Measurements from ENCODE around the gene NCAM1.
"Not testable (repeated sequence)": the region's sequence is repeated elsewhere in the genome, so short reads cannot be mapped to it uniquely, and the experiment has no call there.

NCAM1 gene

GRCh38 chr11:112961146-112961668 lies at the start of gene NCAM1:
TSS of gene NCAM1 (plus strand) at chr11:112961420.
- DNase-seq, result peak in 1 of 2 donors; percentile 13

GRCh38 chr11:112922606-112923005 lies 38.6 kb upstream of the NCAM1 start:
- no peak for DNase-seq

DNA sequence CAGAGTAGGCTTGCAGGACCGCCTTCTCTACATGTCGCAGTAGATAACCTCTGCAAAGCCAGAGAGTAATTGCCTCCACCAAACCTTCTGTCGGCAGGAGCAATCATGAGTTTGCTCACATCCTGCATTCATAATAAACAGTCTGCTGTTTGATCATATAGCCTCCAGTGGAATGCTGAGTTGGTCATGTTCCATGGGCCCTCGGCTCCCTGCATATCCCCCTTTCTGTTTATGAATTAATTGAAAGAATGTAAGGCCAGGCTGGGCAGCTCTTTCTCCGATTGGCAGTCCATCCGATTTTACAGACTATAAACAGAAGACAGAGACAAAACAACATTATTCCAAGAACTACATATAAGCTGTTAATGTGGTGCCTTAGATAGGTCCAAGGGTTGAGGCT lies 36.4 kb upstream of the NCAM1 start:
- not testable (repeated sequence) for DNase-seq

DNA sequence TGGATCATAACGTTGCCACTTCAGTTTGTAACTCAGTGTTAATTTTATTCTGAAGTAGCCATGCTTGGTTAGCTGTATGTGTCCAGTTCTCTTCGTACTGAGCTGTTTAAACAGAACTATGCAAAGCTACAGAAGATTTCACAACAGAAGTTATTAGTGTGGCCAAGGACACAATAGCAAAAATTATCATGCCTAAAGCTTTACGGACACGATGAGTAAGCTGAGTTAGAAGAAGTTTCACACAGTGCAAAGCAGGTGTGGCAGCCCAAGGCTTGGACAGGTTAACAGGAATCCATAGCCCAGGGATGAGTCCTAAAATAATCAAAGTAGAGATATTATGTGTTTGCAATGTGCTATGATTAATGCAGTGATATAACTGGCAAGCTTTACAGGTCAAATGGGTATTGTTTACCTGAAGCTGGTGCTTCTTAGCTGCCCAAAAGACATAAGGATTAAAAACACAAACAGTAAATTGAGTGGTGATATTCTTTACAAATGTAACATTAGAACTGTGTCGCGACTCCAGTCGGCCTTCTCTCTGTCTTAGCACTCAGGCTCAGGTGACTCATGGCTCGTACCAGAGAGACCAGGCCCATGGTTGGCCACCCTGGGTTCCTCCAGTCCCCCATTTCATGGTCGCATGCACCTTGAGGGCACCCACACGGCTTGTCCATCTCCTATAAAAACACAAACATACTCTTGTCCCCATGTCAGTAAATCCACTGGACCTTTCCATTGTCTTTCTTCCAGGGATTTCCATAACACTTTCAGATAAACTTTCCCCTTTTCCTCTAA lies 35.5 kb upstream of the NCAM1 start:
- DNase-seq, result no peak

DNA sequence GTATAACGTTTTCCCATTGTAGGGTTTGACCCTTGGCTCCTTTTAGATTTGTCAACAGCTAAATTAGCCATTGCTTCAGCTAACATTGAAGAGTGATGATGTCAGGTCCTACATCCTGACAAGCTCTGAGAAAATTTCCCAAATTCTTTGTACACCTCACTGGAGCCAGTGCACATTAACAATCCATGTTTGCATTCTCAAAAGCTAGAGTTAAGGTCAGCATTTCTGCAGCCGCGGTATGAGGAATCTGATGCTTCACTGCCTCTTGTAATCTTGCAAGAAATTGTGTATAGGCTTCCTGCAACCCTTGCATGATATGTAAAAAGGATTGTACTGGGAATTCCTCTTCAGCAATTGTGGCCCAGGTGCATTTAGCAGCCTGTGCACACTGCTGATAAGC lies 33.1 kb upstream of the NCAM1 start:
- no peak for DNase-seq

DNA sequence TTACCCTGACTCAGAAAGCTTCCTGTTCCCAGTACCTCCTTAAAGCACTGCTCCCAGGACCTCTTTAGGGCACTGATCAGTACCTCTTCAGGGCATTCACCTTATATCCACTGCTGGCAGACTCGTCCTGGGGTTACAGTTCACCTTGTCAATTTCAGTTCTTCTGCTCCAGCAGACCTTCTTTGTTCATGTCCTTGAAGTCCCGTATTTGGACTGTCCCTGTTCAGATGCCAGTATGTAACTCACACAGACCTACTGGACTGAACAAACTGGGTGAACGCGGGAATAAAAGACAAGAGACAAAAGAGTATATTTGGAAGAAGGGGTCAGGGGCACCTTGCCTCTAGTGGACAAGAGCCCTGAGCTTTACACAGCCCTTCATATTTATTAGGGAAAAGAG lies 31.8 kb upstream of the NCAM1 start:
- DNase-seq, result no peak

- DNase-seq, result no peak
Measured at GRCh38 chr11:112931703-112932102, 29.5 kb upstream of the NCAM1 start.

DNA sequence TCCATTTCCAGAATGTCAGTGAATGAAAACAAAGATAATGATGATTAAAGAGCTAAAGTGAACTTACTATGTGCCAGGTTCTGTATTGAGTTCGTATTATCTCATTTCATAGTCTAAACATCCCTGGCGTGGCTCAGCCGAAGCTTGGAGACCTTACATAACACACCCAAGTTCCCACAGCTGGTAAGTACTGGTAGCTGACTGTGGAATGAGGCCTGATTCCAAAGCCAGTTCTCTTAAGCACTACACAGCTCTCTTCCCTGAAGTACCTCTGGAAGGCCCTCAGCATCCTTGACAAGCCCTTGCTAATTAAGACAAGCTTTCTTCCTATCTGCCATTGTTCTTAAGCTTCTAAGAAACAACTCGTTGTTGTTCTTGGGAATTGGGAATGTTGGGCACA lies 28.6 kb upstream of the NCAM1 start:
- no peak for DNase-seq

DNA sequence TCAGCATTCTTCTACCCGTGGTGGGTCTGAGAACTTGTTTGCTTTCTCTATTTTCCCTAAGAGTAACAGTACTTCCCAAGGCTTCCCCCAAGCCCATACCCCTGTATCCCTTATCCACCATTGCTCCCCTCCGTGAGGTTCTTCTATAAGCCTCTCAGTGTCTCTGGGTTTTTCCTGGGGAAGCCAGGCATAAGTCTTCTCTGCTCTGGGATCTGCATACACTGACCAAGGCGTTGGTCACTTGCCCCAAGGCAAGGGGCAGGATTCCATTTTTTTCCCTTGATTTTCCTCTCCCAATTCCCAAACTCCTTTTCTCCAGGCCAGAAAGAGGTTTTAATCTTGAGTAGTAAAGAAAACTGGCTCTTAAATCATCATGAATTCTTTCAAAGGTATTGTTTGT lies 27.2 kb upstream of the NCAM1 start:
- DNase-seq, result no peak

GRCh38 chr11:112941104-112941503 lies 20.1 kb upstream of the NCAM1 start:
- no peak for DNase-seq

DNA sequence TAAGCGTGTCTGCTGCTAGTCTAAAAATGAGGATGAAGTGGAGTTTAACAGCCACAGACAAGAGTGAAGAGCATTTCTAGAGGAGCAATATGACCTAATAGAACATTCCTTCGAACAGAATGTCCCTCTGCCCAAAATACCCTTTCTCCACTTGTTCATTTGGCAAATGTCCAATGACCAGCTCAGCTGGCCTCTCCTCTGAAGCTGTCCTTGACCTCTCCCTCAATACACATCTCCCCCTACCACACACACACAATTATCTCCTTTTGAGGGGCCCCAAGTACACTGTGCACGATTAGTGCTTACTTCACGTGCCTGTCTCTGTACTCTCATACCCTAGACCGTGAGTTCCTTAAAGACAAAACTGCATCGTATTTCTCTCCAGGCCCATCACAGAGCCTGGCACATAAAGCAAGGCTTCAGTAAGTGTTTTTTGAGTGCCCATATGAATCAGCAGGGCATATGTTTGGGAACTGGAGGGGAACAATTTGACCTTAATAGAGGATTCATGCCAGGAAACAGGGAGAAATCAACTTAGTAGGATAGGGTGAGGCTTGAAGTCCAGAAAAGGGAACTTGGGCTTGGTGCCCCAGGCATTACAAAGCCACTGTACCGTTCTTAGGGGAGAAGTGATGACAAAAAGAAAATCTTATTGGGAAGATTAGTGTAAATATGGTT lies 18.1 kb upstream of the NCAM1 start:
- no peak for DNase-seq

- DNase-seq, result no peak
Measured at GRCh38 chr11:112946866-112947265, 14.4 kb upstream of the NCAM1 start.

DNA sequence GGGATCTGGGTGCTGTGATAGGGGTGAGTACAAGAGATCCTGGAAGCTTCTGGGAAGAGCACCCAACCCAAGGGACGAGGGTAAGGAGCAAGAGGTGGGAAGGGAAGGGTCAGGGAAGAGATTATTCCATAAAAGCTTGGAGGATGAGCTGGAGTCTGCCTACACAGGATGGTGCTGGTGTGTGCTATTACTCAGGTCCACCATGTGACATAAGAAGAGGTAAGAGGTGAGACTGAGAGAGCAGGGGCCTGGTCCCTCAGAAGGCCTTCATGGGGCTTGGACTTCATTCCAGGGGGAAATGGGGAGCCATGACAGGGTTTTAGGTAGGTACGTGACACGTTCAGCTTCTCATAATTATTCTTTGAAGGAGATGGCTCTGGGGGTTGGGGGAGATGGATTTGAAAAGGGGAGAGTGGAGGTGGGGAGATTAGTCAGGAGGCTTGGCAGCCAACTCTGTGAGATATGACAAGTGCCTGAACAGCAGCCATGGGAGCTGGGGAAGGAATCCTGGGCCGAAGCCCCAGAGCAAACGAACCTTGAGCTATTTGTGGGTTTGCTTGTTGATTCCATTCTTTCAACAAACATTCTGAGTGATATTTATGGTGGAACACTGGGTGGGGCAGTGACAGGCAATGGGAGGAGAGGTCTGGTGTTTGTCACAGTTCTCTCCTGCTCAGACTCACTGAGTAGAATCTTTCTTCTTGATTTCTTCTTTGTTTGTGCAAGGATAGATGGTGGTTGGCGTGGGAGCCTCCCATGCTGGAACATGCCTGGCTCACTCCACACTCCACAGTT lies 11.2 kb upstream of the NCAM1 start:
- DNase-seq, result no peak

GRCh38 chr11:112958670-112959069 lies 2.5 kb upstream of the NCAM1 start:
- no peak for DNase-seq

DNA sequence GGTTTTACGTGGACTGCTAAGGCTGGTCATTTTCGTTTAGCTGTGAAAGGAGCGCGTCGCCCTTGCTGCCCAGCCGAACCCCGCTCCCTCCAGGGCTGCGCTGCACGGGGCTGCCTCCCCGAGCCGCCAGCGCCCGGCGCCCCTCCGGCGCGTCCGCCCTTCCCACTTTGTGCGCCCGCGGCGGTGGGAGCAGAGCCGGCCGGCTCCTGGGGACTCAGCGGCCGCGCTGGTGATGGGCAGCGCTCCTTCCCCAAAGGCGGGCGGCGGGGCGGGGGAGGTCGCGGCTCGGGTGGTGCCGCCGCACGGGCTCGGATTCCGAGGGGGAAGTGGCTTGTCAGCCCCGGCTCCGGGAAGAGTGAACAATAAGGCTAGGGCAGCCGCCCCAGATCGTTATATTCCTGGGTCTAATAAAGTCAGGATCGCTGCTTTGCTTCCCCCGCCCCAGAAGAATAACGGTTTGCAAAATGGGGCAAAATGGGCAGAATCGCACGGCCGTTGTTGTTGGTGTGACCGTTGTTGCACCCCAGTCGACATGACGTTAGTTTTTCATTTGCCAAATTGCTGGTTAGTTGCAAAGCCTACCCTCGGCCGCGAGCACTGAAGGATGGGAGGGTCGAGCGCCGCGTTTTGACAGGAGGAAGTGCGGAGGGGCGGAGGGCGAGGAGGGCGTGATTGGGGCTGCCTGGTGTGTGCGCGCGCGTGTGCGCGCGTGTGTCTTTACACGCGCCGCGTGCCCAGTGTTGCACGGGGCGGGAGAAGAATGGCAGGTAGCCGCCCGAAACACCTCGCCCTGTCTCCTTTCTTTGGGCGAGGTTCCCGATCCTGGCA lies 745 bp downstream of the NCAM1 start:
- DNase-seq, result no peak

DNA sequence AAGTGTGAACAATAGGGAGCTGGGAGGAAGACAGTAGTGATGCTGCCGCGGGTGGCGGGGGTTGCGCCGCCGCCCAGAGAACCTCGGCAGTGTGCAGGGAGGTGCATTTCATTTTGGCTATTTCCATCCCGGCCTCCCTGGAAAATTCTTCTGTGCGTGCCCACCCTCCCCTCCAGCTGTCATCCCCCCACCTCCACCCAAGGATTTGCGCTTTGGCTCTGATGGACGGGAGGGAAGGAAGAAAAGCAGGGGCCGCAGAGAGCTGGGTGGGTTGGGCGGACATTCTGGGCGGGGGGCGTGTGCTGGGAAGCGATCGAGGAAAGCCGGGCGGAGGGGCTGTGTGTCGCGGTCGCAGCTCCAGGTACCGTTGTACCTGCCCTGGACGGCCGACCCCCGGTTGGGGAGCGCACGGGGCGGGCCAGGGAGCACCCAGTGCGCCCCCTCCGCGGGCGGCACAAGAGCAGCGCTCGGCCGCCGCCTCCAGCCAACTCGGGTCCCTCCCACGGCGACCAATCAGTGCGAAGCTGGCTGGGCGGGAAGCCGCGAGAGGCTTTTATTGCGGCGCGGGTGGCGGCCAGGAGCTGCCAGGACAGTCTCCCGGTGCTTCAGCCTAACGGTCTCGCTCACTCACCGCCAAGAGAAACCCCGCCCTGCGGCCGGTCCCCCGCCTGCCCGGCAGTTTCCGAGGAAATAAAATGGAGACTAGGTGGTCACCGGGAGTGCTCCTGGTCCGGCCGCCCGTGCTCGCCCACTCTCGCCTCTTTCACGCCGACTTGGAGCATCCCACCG lies 1.6 kb downstream of the NCAM1 start:
- DNase-seq, result no peak

DNA sequence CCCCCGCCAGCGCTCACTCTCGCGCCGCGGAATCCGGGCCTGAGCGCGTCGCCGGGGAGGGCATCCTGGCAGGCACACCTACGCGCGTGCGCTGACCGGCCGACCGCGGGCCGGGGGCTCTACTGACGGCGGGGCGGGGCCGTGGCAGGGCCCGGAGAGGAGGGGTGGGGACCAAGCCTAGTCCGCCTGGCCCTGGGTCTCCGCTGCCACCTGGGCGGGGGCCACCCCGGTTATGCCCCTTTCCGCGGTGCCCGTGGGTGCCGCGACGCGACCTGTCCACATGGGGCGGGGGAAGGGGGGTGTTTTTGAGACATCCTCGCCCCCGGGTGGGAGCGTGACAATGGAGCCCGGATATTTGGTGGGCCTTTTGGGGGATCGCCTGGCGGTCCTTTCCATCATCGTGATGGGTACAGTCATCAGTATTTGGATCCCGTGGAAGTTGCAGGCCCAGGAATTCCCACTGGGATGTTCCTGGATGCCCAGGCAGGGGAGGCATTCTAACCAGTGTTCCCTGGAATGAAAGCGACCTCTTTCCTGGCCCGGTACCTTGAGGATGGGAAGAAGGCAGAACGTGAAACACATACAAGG lies 2.2 kb downstream of the NCAM1 start:
- no peak for DNase-seq

- no peak for DNase-seq
Measured at GRCh38 chr11:112965656-112966055, 4.4 kb downstream of the NCAM1 start.

GRCh38 chr11:112966561-112966960 lies 5.3 kb downstream of the NCAM1 start:
- no peak for DNase-seq

DNA sequence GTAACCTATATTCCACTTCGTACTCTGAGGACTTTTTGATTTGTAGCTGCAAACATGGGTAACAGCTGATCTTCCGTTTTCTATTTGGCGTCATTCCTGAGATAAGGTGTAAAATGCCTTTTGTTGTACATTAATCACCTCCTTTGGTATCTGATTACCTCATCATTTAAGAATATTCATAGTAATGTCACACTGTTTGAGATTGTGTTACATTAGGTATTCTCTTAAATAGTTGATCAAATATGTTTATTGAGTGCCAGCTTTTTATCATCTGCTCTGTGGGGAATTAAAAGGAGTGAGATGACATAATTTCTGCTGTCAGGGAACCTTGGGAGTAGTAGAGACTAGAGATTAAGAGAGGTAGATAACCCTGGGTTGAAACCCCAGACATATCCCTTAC lies 5.9 kb downstream of the NCAM1 start:
- DNase-seq, result no peak

Data from stimulated activated CD4-positive, alpha-beta T cell treated with anti-CD3 and anti-CD28 coated beads, Interleukin-2, amount 100 ng/mL, for 48 hours (primary cell).